GM10248 (cell line): ENCODE results near the gene CBX1.

Source experiments
- CTCF ChIA-PET: fragments of 300-600 bp; sonication (Branson Sonifier 250); formaldehyde crosslinking; extraction: SDS; loops from one replicate; lab custom pipeline; 2021; ENCODE audit warnings: antibody characterized with exemption; lab: Yijun Ruan, JAX
- POLR2A ChIA-PET: fragments of 350-650 bp; sonication (Branson Sonifier 250); formaldehyde crosslinking; extraction: SDS; loops from one replicate; lab custom pipeline; 2020; ENCODE audit warnings: antibody characterized with exemption; lab: Yijun Ruan, JAX
- DNase-seq: peaks from one replicate; pipeline ENCODE4 v3.0.0; 2012; ENCODE audit errors: extremely low spot score
- TF ChIP-seq, protein P1 (sequence below): IDR thresholded peaks from 2 replicates; pipeline ENCODE4 v1.5.1; 2012; ENCODE audit warnings: mild to moderate bottlenecking, low read depth; ENCODE audit errors: extremely low read depth, missing control alignments, control extremely low read depth

The CBX1 gene

DNA sequence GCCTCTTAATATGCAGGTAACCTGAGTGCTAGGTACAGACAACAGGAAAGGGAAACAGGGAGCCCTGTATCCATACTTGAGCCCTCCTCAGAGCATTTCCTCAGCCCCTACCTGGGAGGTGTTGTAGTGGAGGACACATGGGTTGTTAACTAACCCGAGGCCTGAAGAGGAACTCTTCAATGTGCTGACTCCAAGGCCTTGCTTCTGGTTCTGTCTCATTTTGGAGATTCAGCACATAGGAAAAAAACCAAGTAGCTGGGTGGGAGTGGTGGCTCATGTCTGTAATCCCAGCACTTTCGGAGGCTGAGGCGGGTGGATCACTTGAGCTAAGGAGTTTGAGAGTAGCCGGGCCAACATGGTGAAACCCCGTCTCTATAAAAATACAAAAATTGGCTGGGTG, 31.1 kb upstream of the CBX1 start:
- TF ChIP-seq, protein P1, sequence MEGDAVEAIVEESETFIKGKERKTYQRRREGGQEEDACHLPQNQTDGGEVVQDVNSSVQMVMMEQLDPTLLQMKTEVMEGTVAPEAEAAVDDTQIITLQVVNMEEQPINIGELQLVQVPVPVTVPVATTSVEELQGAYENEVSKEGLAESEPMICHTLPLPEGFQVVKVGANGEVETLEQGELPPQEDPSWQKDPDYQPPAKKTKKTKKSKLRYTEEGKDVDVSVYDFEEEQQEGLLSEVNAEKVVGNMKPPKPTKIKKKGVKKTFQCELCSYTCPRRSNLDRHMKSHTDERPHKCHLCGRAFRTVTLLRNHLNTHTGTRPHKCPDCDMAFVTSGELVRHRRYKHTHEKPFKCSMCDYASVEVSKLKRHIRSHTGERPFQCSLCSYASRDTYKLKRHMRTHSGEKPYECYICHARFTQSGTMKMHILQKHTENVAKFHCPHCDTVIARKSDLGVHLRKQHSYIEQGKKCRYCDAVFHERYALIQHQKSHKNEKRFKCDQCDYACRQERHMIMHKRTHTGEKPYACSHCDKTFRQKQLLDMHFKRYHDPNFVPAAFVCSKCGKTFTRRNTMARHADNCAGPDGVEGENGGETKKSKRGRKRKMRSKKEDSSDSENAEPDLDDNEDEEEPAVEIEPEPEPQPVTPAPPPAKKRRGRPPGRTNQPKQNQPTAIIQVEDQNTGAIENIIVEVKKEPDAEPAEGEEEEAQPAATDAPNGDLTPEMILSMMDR, result no peak
- ChIA-PET POLR2A (interaction anchor here (0.7 kb wide), 1 partner anchor 227 kb away, joined by 4 read pairs; no protein-coding TSS in a partner anchor), CTCF (interaction anchor here (0.7 to 6.9 kb wide), 12 partner anchors 9 to 485 kb away, joined by 3 to 60 read pairs (median 4); no protein-coding TSS in a partner anchor)
- DNase-seq, result no peak

DNA sequence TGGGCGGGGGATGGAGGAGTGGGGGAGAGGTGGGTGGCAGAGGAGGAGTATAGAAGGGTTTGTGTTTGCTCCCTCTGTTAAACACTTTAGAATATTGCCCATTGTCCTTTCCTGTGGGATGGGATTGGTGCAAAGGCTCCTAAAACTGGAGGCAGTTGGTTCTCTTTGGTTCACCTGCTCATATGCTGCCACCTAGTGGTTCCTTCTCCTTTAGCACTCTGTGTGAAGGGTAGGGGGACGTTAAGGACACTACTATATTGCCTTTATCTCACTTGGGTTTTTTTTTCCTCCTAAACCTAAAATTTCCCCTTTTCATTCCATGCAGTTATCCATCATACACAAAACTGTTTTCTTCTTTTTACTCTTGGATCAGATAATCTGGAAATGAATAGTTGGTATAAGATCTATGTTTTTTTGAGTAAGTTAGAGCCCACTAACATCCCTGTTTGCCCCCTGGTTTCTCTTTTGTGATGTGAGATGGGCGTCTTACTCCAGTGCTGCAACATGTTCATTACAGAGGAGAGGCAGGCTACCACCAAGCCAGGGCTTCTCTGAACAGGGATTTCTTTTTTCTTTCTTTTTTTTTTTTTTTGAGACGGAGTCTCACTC, 30.0 kb upstream of the CBX1 start:
- CTCF ChIA-PET, result interaction anchor here (0.7 to 6.9 kb wide), 18 partner anchors 8 to 104 kb away, joined by 3 to 60 read pairs (median 5); partner anchors contain the start of gene SNX11
- POLR2A ChIA-PET, result interaction anchor here (0.7 kb wide), 1 partner anchor 225 kb away, joined by 4 read pairs; no protein-coding TSS in a partner anchor
- TF ChIP-seq, protein P1, result peak; percentile 73
- DNase-seq, result peak; percentile 76

DNA sequence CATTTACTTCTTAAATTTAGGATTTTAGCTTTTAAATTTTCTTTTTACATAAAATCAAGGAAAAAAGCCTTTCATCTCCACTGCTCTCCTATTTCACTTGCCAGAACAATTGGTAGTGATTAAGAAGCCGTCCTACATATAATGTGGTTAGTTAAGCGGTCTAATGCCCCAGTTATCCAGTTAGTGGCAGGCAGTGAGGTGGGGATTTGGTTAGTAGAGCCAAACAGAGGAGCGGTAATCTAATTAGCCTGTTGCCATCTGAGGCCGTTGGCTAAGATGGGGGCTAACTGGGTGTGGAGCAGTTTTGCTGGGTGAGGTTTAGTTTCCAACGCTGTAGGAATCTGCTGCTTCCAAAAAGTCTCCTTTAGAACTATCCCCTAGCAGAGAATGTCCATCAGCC, 28.7 kb upstream of the CBX1 start:
- ChIA-PET CTCF (interaction anchor here (1.0 to 6.9 kb wide), 9 partner anchors 13 to 103 kb away, joined by 3 to 60 read pairs (median 9); partner anchors contain the start of gene SNX11), POLR2A (no interaction called here)
- TF ChIP-seq, protein P1, result no peak
- DNase-seq, result no peak

DNA sequence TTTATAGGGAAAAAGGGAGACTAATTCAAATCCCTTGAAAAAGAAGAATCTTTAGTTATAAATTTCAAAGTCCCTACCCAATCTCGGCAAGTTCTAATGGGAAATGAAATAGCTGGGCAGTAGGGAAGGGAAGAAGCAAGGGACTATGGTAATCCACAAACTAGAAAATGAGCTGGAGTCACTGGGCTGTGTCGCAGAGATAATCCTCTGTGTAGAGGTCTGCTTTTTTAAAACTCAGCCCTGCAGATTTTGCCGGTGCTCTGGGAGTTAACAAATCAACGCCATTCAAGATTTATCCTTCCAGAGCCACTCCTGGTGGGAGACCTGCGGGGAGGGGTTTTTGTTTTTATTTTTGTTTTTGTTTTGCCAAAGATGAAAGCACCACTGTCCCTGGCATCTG, 27.1 kb upstream of the CBX1 start:
- ChIA-PET CTCF (interaction anchor here (1.7 to 6.9 kb wide), 5 partner anchors 14 to 101 kb away, joined by 4 to 60 read pairs (median 23); no protein-coding TSS in a partner anchor), POLR2A (no interaction called here)
- TF ChIP-seq, protein P1, result no peak
- no peak for DNase-seq

DNA sequence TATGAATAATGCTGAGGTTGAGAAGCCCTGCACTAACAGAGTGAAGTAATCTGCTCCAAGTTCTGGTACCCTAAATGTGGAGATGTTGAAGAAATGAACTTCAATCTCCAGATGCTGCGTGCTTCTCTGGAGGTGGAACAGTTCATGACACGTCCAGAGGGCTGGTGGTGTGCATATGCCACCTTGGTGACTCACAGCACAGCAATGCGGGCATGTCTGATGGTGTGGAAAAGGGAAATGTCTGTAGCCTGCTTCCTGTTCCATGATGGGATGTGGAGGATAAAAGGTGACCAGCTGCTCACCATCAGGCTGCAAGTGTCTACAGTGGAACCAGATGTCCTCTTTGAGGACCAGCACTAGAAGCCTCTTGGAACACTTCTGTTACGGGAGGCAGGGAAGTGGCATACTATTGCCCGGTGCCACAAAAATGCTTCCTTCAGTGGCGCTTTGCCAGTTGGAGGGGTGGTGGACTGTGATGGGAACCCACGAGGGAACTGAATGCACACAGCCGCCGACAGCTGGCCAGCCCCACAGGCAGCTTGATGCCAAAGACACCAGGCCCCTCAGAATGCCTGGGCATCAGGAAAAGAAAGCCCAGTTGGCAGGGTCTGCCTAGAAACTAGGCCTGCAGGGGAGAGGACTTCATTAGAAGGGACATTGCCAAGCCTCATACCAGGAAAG, 26.2 kb upstream of the CBX1 start:
- CTCF ChIA-PET, result interaction anchor here (1.5 to 6.9 kb wide), 3 partner anchors 13 to 46 kb away, joined by 4 to 60 read pairs (median 5); no protein-coding TSS in a partner anchor
- no peak for DNase-seq
- POLR2A ChIA-PET, result no interaction called here
- TF ChIP-seq, protein P1, result no peak

DNA sequence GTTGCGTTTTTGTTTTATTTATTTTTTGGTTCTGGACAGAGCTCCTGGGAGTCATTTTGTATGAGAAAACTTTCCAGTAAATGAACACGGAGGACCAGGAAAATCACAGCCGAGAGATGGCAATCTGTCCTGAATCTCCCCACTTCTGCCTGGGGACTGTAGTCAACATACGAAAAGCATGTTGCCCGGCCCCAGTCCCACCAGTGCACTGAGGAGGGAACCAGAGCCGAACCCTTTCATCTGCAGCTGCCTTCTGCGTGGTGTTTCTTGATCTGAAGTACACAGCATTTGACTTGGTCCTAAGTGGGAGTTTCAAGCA, 25.2 kb upstream of the CBX1 start:
- ChIA-PET POLR2A (no interaction called here), CTCF (interaction anchor here (1.2 to 1.8 kb wide), 5 partner anchors 9 to 51 kb away, joined by 4 to 6 read pairs (median 5); no protein-coding TSS in a partner anchor)
- no peak for DNase-seq
- TF ChIP-seq, protein P1, result no peak
